ENCODE data around the gene IRGQ. TPM values are rescaled to one million over a fixed set of nuclear protein-coding genes. Genes with fewer than 3 reads are reported as not detected.

Gene IRGQ
- total RNA-seq, 1 experiment from 2014 or later, result 38.1 TPM

DNA sequence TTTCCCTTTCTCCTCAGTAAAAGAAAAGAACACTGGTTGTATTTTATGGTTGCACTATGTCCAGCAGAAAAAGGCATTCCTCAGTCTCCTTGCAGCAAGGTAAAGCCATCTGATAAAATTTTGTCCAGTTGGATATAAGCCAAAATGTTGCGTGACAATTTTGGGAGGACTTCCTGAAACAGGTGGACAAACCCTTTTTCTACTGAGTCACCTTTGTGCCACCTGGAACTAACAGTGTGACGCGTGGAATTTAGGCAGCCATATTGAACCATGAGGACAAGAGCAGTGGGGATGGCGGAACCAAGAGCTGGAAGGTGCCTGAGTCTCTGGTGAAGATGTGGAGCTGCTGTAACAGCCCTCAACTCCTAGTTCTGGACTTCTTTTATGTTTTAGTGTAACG is 35.6 kb upstream of the IRGQ start:
- TF ChIP-seq FOXK1 (CRISPR knock-in tag; IDR thresholded peaks at IDR 0.05), result no peak
- TF ChIP-seq TEAD1 (CRISPR knock-in tag; IDR thresholded peaks at IDR 0.05), result no peak
- TF ChIP-seq RELA (CRISPR knock-in tag; IDR thresholded peaks at IDR 0.05; ENCODE audit: borderline replicate concordance), result no peak
- no peak for TF ChIP-seq NFYB (CRISPR knock-in tag; conservative IDR thresholded peaks at IDR 0.05; ENCODE audit: low read depth)
- no peak for TF ChIP-seq CREB1 (CRISPR knock-in tag; IDR thresholded peaks at IDR 0.05)
- TF ChIP-seq, protein P1, sequence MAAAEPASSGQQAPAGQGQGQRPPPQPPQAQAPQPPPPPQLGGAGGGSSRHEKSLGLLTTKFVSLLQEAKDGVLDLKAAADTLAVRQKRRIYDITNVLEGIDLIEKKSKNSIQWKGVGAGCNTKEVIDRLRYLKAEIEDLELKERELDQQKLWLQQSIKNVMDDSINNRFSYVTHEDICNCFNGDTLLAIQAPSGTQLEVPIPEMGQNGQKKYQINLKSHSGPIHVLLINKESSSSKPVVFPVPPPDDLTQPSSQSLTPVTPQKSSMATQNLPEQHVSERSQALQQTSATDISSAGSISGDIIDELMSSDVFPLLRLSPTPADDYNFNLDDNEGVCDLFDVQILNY (CRISPR knock-in tag; IDR thresholded peaks at IDR 0.05), result no peak
- TF ChIP-seq NR3C1 (CRISPR knock-in tag; conservative IDR thresholded peaks at IDR 0.05; ENCODE audit: low read depth), result no peak
- no peak for TF ChIP-seq ZNF138 (CRISPR knock-in tag; conservative IDR thresholded peaks at IDR 0.05)
- TF ChIP-seq ETV6 (CRISPR knock-in tag; IDR thresholded peaks at IDR 0.05), result no peak
- TF ChIP-seq ESRRA (CRISPR knock-in tag; IDR thresholded peaks at IDR 0.05; ENCODE audit: borderline replicate concordance), result no peak
- no peak for TF ChIP-seq SP1 (CRISPR knock-in tag; conservative IDR thresholded peaks at IDR 0.05)
- no peak for TF ChIP-seq ZSCAN18 (CRISPR knock-in tag; IDR thresholded peaks at IDR 0.05)
- TF ChIP-seq TEAD4 (CRISPR knock-in tag; IDR thresholded peaks at IDR 0.05), result no peak
- TF ChIP-seq, protein P2, sequence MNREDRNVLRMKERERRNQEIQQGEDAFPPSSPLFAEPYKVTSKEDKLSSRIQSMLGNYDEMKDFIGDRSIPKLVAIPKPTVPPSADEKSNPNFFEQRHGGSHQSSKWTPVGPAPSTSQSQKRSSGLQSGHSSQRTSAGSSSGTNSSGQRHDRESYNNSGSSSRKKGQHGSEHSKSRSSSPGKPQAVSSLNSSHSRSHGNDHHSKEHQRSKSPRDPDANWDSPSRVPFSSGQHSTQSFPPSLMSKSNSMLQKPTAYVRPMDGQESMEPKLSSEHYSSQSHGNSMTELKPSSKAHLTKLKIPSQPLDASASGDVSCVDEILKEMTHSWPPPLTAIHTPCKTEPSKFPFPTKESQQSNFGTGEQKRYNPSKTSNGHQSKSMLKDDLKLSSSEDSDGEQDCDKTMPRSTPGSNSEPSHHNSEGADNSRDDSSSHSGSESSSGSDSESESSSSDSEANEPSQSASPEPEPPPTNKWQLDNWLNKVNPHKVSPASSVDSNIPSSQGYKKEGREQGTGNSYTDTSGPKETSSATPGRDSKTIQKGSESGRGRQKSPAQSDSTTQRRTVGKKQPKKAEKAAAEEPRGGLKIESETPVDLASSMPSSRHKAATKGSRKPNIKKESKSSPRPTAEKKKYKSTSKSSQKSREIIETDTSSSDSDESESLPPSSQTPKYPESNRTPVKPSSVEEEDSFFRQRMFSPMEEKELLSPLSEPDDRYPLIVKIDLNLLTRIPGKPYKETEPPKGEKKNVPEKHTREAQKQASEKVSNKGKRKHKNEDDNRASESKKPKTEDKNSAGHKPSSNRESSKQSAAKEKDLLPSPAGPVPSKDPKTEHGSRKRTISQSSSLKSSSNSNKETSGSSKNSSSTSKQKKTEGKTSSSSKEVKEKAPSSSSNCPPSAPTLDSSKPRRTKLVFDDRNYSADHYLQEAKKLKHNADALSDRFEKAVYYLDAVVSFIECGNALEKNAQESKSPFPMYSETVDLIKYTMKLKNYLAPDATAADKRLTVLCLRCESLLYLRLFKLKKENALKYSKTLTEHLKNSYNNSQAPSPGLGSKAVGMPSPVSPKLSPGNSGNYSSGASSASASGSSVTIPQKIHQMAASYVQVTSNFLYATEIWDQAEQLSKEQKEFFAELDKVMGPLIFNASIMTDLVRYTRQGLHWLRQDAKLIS (CRISPR knock-in tag; IDR thresholded peaks at IDR 0.05; ENCODE audit: borderline replicate concordance), result no peak
- TF ChIP-seq, protein P3, sequence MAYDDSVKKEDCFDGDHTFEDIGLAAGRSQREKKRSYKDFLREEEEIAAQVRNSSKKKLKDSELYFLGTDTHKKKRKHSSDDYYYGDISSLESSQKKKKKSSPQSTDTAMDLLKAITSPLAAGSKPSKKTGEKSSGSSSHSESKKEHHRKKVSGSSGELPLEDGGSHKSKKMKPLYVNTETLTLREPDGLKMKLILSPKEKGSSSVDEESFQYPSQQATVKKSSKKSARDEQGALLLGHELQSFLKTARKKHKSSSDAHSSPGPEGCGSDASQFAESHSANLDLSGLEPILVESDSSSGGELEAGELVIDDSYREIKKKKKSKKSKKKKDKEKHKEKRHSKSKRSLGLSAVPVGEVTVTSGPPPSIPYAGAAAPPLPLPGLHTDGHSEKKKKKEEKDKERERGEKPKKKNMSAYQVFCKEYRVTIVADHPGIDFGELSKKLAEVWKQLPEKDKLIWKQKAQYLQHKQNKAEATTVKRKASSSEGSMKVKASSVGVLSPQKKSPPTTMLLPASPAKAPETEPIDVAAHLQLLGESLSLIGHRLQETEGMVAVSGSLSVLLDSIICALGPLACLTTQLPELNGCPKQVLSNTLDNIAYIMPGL (CRISPR knock-in tag; IDR thresholded peaks at IDR 0.05), result no peak
- DNase-seq (ENCODE audit: low spot score), result no peak
- Mint-ChIP-seq H3K36me3 (no peaks in the 10 kb centered on the region), H3K27ac (no peak overlapping the region), H3K27me3 (ENCODE audit: low read depth) (peaks cover 65% of the 10 kb centered on the region), H3K9me3 (no peaks in the 10 kb centered on the region), H3K4me1 (peaks cover 10% of the 10 kb centered on the region), H3K4me3 (no peak overlapping the region)
- POLR2A ChIA-PET, result no interaction called here
- ATAC-seq, result no peak
- CTCF ChIA-PET, result no interaction called here

- Mint-ChIP-seq H3K36me3 (no peaks in the 10 kb centered on the region), H3K4me3 (no peak overlapping the region), H3K27me3 (ENCODE audit: low read depth) (peaks cover 59% of the 10 kb centered on the region), H3K9me3 (no peaks in the 10 kb centered on the region), H3K27ac (no peak overlapping the region), H3K4me1 (peaks cover 10% of the 10 kb centered on the region)
- ChIA-PET POLR2A (no interaction called here), CTCF (interaction anchor here (0.8 kb wide), 1 partner anchor 147 kb away, joined by 3 read pairs; no protein-coding TSS in a partner anchor)
- TF ChIP-seq ELF4 (CRISPR knock-in tag; IDR thresholded peaks at IDR 0.05; ENCODE audit: low read depth), result no peak
- TF ChIP-seq, protein P4, sequence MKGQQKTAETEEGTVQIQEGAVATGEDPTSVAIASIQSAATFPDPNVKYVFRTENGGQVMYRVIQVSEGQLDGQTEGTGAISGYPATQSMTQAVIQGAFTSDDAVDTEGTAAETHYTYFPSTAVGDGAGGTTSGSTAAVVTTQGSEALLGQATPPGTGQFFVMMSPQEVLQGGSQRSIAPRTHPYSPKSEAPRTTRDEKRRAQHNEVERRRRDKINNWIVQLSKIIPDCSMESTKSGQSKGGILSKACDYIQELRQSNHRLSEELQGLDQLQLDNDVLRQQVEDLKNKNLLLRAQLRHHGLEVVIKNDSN (CRISPR knock-in tag; IDR thresholded peaks at IDR 0.05), result peak; percentile 67
- TF ChIP-seq, protein P5, sequence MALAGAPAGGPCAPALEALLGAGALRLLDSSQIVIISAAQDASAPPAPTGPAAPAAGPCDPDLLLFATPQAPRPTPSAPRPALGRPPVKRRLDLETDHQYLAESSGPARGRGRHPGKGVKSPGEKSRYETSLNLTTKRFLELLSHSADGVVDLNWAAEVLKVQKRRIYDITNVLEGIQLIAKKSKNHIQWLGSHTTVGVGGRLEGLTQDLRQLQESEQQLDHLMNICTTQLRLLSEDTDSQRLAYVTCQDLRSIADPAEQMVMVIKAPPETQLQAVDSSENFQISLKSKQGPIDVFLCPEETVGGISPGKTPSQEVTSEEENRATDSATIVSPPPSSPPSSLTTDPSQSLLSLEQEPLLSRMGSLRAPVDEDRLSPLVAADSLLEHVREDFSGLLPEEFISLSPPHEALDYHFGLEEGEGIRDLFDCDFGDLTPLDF (CRISPR knock-in tag; IDR thresholded peaks at IDR 0.05), result no peak
- TF ChIP-seq, protein P6, sequence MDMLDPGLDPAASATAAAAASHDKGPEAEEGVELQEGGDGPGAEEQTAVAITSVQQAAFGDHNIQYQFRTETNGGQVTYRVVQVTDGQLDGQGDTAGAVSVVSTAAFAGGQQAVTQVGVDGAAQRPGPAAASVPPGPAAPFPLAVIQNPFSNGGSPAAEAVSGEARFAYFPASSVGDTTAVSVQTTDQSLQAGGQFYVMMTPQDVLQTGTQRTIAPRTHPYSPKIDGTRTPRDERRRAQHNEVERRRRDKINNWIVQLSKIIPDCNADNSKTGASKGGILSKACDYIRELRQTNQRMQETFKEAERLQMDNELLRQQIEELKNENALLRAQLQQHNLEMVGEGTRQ (CRISPR knock-in tag; IDR thresholded peaks at IDR 0.05), result peak; percentile 81
- TF ChIP-seq NFYB (CRISPR knock-in tag; conservative IDR thresholded peaks at IDR 0.05; ENCODE audit: low read depth), result peak; percentile 70
- TF ChIP-seq ZNF416 (CRISPR knock-in tag; IDR thresholded peaks at IDR 0.05), result no peak
- no peak for ATAC-seq
- no peak for DNase-seq (ENCODE audit: low spot score)
Measured at GRCh38 chr19:43628646-43629326, 32.9 kb upstream of the IRGQ start.

Data from WTC11 (cell line).